HCT116 (cell line): ENCODE measurements around the gene PRG2.

Experiments used
- CTCF ChIP-seq, 3 experiments: fragments of 200-600 bp in 1 of 3; sonication (generic) in 1 of 3; IDR thresholded peaks in 2 of 3; conservative IDR thresholded peaks in 1 of 3; 2 replicates each; pipeline ENCODE4 v1.5.1; 2012 to 2017; ENCODE audit warnings: low read depth in 2 of 3, low read length in 2 of 3, antibody characterized with exemption in 1 of 3, borderline replicate concordance in 1 of 3, control low read depth in 1 of 3, mild to moderate bottlenecking in 1 of 3, mixed read lengths in 1 of 3, mixed run types in 1 of 3, moderate library complexity in 1 of 3; ENCODE audit not compliant: insufficient read depth in 1 of 3
- ZNF274 ChIP-seq: fragments of 200-500 bp; sonication (Bioruptor generic); IDR thresholded peaks from 2 replicates; pipeline ENCODE4 v1.6.1; 2014; ENCODE audit warnings: mild to moderate bottlenecking, low read depth, low read length, inconsistent platforms

- TF ChIP-seq CTCF (IDR thresholded peaks at IDR 0.05 in 2 of 3, conservative IDR thresholded peaks at IDR 0.05 in 1 of 3; ENCODE audit: borderline replicate concordance in 1 of 3, insufficient read depth in 1 of 3, low read depth in 2 of 3, low read length in 2 of 3) (no peak), ZNF274 (no peak)
Measured at GRCh38 chr11:57353446-57353845, 37.0 kb downstream of the PRG2 start.
